HL-60 (cell line): ENCODE measurements around the gene IFI16.
"Not testable (repeated sequence)": the region's sequence is repeated elsewhere in the genome, so short reads cannot be mapped to it uniquely, and the experiment has no call there.

Experiments
- DNase-seq, 2 experiments: peaks; one replicate each; pipeline ENCODE4 v3.0.0-alpha.2; 2010 to 2020; ENCODE audit warnings: low read depth in 1 of 2, low spot score in 1 of 2
- H3K27ac ChIP-seq: fragments of 250-450 bp; sonication (Bioruptor Pico); replicated peaks from 2 replicates; pipeline ENCODE4 v1.5.1; 2020; ENCODE audit warnings: mild to moderate bottlenecking, moderate library complexity
- H3K27me3 ChIP-seq: fragments of 250-450 bp; sonication (Bioruptor Pico); 2 replicates; pipeline ENCODE4 v1.5.1; 2021; ENCODE audit warnings: mild to moderate bottlenecking, moderate library complexity; ENCODE audit not compliant: insufficient read depth, poor library complexity, severe bottlenecking
- H3K4me3 ChIP-seq: replicated peaks from 2 replicates; pipeline ENCODE4 v1.5.1; 2011; ENCODE audit warnings: mild to moderate bottlenecking, control low read depth, low read length; ENCODE audit not compliant: insufficient read depth
- GABPA ChIP-seq: IDR thresholded peaks from 2 replicates; pipeline ENCODE4 v1.6.1; 2012; ENCODE audit warnings: low read depth
- POLR2AphosphoS5 ChIP-seq: IDR thresholded peaks from 2 replicates; pipeline ENCODE4 v1.6.1; 2012; ENCODE audit warnings: low read depth
- SPI1 ChIP-seq: IDR thresholded peaks from 2 replicates; pipeline ENCODE4 v1.6.1; 2012; ENCODE audit warnings: low read depth, mild to moderate bottlenecking, borderline replicate concordance
- TF ChIP-seq, protein P1 (sequence below): IDR thresholded peaks from 2 replicates; pipeline ENCODE4 v1.6.1; 2012; ENCODE audit warnings: low read depth; ENCODE audit not compliant: insufficient replicate concordance
- TF ChIP-seq, protein P2 (sequence below): IDR thresholded peaks from one replicate; pipeline ENCODE4 v1.5.1; 2011; ENCODE audit warnings: low read length, control low read depth, inconsistent platforms; ENCODE audit not compliant: insufficient read depth

Gene IFI16

DNA sequence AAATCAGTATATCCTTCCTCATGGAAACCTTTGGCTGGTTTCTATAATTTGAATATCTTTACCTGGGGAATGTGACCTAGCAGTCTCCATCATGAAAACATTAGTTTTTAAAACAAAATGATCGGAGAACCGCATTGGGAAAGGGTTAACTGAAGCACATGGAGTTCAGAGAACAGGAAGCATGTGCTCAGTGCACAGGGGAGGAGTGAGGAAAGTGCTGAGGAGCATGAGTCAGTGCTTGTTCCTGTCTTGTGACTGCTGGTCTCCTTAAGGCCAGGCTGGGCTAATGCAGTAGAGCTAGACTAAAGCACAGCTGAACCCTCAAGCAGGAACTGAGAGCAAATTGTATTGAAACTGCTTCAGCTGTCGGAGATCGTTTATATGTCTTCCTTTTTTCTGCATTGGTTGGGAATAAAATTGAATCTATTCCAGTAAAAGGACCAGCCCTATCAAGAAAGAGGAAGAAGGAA, 5.8 kb downstream of the IFI16 start:
- DNase-seq: peak; percentile 94 to 95
- Histone ChIP-seq H3K27ac (peak overlapping the region; percentile 57), H3K27me3 (no peaks in the 10 kb centered on the region), H3K4me3 (peak overlapping the region; percentile 29)
- TF ChIP-seq, protein P1, sequence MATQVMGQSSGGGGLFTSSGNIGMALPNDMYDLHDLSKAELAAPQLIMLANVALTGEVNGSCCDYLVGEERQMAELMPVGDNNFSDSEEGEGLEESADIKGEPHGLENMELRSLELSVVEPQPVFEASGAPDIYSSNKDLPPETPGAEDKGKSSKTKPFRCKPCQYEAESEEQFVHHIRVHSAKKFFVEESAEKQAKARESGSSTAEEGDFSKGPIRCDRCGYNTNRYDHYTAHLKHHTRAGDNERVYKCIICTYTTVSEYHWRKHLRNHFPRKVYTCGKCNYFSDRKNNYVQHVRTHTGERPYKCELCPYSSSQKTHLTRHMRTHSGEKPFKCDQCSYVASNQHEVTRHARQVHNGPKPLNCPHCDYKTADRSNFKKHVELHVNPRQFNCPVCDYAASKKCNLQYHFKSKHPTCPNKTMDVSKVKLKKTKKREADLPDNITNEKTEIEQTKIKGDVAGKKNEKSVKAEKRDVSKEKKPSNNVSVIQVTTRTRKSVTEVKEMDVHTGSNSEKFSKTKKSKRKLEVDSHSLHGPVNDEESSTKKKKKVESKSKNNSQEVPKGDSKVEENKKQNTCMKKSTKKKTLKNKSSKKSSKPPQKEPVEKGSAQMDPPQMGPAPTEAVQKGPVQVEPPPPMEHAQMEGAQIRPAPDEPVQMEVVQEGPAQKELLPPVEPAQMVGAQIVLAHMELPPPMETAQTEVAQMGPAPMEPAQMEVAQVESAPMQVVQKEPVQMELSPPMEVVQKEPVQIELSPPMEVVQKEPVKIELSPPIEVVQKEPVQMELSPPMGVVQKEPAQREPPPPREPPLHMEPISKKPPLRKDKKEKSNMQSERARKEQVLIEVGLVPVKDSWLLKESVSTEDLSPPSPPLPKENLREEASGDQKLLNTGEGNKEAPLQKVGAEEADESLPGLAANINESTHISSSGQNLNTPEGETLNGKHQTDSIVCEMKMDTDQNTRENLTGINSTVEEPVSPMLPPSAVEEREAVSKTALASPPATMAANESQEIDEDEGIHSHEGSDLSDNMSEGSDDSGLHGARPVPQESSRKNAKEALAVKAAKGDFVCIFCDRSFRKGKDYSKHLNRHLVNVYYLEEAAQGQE: no peak
- TF ChIP-seq SPI1: peak; percentile 63; the same call in 1 of the 2 replicates
- TF ChIP-seq GABPA: peak; percentile 59; the same call in 1 of the 2 replicates
- TF ChIP-seq, protein P2, sequence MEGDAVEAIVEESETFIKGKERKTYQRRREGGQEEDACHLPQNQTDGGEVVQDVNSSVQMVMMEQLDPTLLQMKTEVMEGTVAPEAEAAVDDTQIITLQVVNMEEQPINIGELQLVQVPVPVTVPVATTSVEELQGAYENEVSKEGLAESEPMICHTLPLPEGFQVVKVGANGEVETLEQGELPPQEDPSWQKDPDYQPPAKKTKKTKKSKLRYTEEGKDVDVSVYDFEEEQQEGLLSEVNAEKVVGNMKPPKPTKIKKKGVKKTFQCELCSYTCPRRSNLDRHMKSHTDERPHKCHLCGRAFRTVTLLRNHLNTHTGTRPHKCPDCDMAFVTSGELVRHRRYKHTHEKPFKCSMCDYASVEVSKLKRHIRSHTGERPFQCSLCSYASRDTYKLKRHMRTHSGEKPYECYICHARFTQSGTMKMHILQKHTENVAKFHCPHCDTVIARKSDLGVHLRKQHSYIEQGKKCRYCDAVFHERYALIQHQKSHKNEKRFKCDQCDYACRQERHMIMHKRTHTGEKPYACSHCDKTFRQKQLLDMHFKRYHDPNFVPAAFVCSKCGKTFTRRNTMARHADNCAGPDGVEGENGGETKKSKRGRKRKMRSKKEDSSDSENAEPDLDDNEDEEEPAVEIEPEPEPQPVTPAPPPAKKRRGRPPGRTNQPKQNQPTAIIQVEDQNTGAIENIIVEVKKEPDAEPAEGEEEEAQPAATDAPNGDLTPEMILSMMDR: no peak
- peak; percentile 88 for TF ChIP-seq POLR2AphosphoS5

DNA sequence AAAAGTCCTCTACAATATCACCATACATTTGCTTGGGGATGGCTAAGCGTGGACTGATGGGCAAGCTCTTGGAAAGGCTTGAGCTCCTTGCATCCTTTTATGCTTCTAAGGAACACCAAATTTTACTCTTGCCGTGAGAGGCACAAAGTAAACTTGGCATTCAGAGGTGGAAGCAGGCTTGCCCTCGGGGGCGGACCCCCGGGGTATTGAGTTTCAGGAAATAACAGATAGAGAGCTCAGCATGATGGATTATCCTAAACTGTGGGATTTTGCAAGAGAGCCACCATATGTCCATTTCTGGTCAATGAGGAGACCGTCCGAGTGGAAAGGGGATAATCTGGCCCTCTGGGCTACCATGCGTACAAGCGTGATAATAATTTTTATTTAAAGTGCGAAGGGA, 14.0 kb downstream of the IFI16 start:
- TF ChIP-seq, protein P2: no peak
- TF ChIP-seq GABPA (no peak), SPI1 (no peak), POLR2AphosphoS5 (no peak)
- TF ChIP-seq, protein P1: no peak
- H3K27ac ChIP-seq: no peak overlapping the region
- H3K4me3 ChIP-seq: no peak overlapping the region
- no peaks in the 10 kb centered on the region for H3K27me3 ChIP-seq
- no peak for DNase-seq

DNA sequence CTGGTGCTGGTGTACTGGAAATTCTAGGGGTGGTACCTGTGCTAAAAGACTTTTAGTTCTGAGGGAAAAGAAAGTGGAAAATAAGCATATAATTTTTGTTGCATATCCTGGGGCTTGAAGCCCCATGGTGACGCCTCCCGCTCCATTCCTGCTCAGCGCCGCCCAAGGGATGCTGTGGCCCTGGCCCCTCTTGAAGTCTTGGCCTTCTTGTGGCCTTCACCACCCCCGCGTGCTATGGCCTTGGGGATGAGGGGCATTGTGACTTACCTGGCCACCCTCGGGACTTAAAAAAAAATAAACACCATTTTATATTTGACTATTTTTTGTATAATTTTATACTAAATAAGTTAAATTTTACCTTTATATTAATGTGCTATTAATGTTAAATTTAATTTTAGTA, 15.3 kb downstream of the IFI16 start:
- TF ChIP-seq, protein P2: no peak
- TF ChIP-seq SPI1 (no peak), POLR2AphosphoS5 (no peak)
- TF ChIP-seq, protein P1: no peak
- Histone ChIP-seq H3K27me3 (no peaks in the 10 kb centered on the region), H3K4me3 (no peak overlapping the region), H3K27ac (no peak overlapping the region)
- DNase-seq: no peak

DNA sequence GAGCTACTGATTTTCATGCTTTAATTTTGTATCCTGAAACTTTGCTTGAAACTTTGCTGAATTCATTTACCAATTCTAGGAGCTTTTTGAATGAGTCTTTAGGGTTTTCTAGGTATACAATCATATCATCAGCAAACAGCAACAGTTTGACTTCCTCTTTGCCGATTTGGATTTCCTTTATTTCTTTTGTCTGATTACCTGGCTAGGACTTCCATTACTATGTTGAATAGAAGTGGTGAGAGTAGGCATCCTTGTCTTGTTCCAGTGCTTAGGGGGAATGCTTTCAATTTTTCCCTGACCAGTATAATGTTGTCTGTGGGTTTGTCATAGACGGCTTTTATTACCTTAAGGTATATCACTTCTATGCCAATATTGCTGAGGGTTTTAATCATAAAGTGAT, 17.1 kb downstream of the IFI16 start:
- H3K27ac ChIP-seq, H3K4me3 ChIP-seq, H3K27me3 ChIP-seq, DNase-seq: not testable (repeated sequence)
